Suprapubic skin (tissue), 4 donors: ENCODE measurements around the gene OXCT1. TPM values are rescaled to one million over a fixed set of nuclear protein-coding genes. Genes with fewer than 3 reads are reported as not detected.
"Not testable (repeated sequence)": the region's sequence is repeated elsewhere in the genome, so short reads cannot be mapped to it uniquely, and the experiment has no call there.

Experiments
- DNase-seq, 2 donors: peaks; one replicate each; pipeline ENCODE4 v3.0.0-alpha.2; 2019; ENCODE audit warnings: low spot score in 2 of 2
- H3K27ac ChIP-seq: fragments of 200-600 bp; sonication (generic); one replicate; pipeline ENCODE4 v1.5.1; 2019
- H3K27me3 ChIP-seq: fragments of 200-600 bp; sonication (generic); one replicate; pipeline ENCODE4 v1.5.1; 2019
- H3K36me3 ChIP-seq: fragments of 200-600 bp; sonication (generic); one replicate; pipeline ENCODE4 v1.5.1; 2019
- H3K4me1 ChIP-seq: fragments of 200-600 bp; sonication (generic); one replicate; pipeline ENCODE4 v1.5.1; 2019
- H3K4me3 ChIP-seq: fragments of 200-600 bp; sonication (generic); one replicate; pipeline ENCODE4 v1.5.1; 2019; ENCODE audit warnings: mild to moderate bottlenecking
- H3K9me3 ChIP-seq: fragments of 200-600 bp; sonication (generic); one replicate; pipeline ENCODE4 v1.5.1; 2019
- EP300 ChIP-seq: sonication (generic); formaldehyde crosslinking; IDR thresholded peaks from one replicate; pipeline ENCODE4 v1.6.1; 2017; ENCODE audit warnings: antibody characterized with exemption
- POLR2A ChIP-seq, 2 donors: fragments of 450-650 bp; IDR thresholded peaks; one replicate each; pipeline ENCODE4 v1.6.1; 2017; ENCODE audit warnings: antibody characterized with exemption in 2 of 2, mild to moderate bottlenecking in 2 of 2, moderate library complexity in 2 of 2
- POLR2AphosphoS5 ChIP-seq, 3 donors: sonication (generic); formaldehyde crosslinking; IDR thresholded peaks; one replicate each; pipeline ENCODE4 v1.6.1; 2017; ENCODE audit warnings: antibody characterized with exemption in 3 of 3
- WGBS: methylation state at CpG from one replicate; pipeline ENCODE4 v1.1.5; 2018; 5-methylcytosine and 5-hydroxymethylcytosine counted together
- total RNA-seq, 4 donors: library from RNA; depleted of rRNA; stranded (reverse); fragments of >200 nt; gene quantifications; one replicate each; pipeline ENCODE4 v1.1.0, GENCODE V29; 2016
- TF ChIP-seq, protein P1 (sequence below), 2 donors: fragments of 200-600 bp in 1 of 2; fragments of 450-650 bp in 1 of 2; sonication (generic) in 1 of 2; IDR thresholded peaks; one replicate each; pipeline ENCODE4 v1.5.1; 2016 to 2019; ENCODE audit warnings: antibody characterized with exemption in 2 of 2, mild to moderate bottlenecking in 1 of 2, moderate library complexity in 1 of 2

OXCT1 gene
- total RNA-seq, 4 donors from 2014 or later, result 17.4 to 71.9 (median 24.7) TPM

DNA sequence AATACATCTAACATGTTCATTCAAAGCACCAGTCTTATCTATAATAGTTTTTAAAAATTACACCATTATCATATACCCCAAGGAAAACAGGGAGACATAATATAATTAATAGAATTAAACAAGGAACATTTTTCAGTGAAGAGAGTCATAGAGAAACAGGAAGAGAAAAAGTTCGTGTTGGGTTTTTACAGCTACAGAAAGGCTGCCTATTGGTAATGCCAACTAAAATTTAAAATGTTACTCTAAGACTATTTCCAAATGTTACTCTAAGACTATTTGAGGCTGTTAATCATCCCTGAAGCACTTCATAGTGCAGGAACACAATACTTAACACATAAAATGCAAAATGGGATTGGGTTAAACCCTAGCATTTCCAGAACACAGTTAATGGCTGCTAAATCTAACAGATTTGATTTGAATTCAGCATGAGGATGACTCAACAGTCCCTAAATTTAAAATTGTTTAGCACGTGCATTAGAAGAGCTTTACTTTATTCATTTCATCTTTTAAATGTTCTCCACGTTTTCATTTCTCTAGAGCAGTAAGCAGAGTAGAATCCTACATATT, 54.5 kb downstream of the OXCT1 start:
- 40% methylated on average over 3 of the region's 3 CpGs for WGBS
- DNase-seq, result no peak
- TF ChIP-seq EP300 (no peak), POLR2AphosphoS5 (IDR thresholded peaks at IDR 0.05) (no peak), POLR2A (IDR thresholded peaks at IDR 0.05) (no peak)
- TF ChIP-seq, protein P1, sequence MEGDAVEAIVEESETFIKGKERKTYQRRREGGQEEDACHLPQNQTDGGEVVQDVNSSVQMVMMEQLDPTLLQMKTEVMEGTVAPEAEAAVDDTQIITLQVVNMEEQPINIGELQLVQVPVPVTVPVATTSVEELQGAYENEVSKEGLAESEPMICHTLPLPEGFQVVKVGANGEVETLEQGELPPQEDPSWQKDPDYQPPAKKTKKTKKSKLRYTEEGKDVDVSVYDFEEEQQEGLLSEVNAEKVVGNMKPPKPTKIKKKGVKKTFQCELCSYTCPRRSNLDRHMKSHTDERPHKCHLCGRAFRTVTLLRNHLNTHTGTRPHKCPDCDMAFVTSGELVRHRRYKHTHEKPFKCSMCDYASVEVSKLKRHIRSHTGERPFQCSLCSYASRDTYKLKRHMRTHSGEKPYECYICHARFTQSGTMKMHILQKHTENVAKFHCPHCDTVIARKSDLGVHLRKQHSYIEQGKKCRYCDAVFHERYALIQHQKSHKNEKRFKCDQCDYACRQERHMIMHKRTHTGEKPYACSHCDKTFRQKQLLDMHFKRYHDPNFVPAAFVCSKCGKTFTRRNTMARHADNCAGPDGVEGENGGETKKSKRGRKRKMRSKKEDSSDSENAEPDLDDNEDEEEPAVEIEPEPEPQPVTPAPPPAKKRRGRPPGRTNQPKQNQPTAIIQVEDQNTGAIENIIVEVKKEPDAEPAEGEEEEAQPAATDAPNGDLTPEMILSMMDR (IDR thresholded peaks at IDR 0.05), result no peak
- no peaks in the 10 kb centered on the region for H3K4me1 ChIP-seq
- no peak overlapping the region for H3K27ac ChIP-seq
- no peak overlapping the region for H3K4me3 ChIP-seq
- H3K36me3 ChIP-seq, result no peaks in the 10 kb centered on the region
- no peaks in the 10 kb centered on the region for H3K9me3 ChIP-seq
- H3K27me3 ChIP-seq, result no peaks in the 10 kb centered on the region

DNA sequence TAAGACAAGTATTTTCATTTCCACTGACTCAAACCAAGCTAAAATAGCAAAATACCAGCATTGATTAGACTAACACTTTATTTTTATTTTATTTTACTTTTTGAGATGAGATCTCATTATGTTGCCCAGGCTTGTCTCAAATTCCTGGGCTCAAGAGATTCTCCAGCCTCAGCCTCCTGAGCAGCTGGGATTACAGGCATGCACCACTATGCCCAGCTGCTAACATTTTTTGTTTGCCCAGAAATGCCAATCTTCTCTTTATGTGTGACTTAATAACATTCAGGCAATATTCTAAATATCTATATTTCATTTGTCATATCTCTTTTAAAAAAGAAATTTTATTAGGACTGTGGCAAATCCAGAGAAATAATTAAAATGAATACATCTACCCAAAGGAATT, 55.0 kb downstream of the OXCT1 start:
- no peak for DNase-seq
- Histone ChIP-seq H3K27me3 (no peaks in the 10 kb centered on the region), H3K4me3 (no peak overlapping the region), H3K36me3 (no peaks in the 10 kb centered on the region), H3K27ac (no peak overlapping the region), H3K4me1 (no peaks in the 10 kb centered on the region), H3K9me3 (no peaks in the 10 kb centered on the region)
- TF ChIP-seq POLR2A (IDR thresholded peaks at IDR 0.05) (no peak), POLR2AphosphoS5 (IDR thresholded peaks at IDR 0.05) (no peak)
- TF ChIP-seq, protein P1 (IDR thresholded peaks at IDR 0.05), result no peak

DNA sequence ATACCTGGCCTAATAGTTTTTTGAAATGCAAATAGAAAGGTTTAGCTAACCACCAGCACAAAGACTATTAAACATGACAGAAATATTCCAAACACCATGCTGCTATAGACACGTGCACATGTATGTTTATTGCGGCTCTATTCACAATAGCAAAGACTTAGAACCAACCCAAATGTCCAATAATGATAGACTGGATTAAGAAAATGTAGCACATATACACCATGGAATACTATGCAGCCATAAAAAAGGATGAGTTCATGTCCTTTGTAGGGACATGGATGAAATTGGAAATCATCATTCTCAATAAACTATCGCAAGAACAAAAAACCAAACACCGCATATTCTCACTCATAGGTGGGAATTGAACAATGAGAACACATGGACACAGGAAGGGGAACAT, 55.9 kb downstream of the OXCT1 start:
- H3K27me3 ChIP-seq, H3K9me3 ChIP-seq, H3K4me3 ChIP-seq, H3K4me1 ChIP-seq, DNase-seq, H3K27ac ChIP-seq, H3K36me3 ChIP-seq: not testable (repeated sequence)
- 93% methylated on average over 4 of the region's 4 CpGs for WGBS

DNA sequence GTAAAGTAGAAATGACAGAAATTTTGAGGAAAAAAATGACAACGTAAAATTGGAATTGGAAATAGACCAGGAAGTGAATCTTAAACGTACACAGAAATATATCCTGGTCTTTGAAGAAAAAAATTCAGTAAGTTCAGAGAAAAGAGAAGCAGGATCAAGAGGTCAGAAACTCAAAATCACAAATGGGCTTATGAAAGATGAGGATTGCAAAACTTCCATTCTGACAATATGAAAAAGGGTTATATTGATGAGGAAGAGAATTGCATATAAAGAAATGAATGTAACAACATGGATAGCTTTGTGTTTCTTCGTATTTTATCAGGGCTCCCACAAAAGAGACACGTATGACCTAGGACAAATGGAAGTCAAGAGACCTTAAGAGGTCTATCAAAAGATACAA, 58.1 kb downstream of the OXCT1 start:
- Histone ChIP-seq H3K27ac (no peak overlapping the region), H3K36me3 (peaks cover under 1% of the 10 kb centered on the region), H3K9me3 (no peaks in the 10 kb centered on the region), H3K27me3 (no peaks in the 10 kb centered on the region), H3K4me3 (no peak overlapping the region), H3K4me1 (no peaks in the 10 kb centered on the region)
- 89% methylated on average over 4 of the region's 4 CpGs for WGBS
- DNase-seq, result no peak
- TF ChIP-seq, protein P1 (IDR thresholded peaks at IDR 0.05), result no peak
- TF ChIP-seq POLR2A (IDR thresholded peaks at IDR 0.05) (no peak), POLR2AphosphoS5 (IDR thresholded peaks at IDR 0.05) (no peak), EP300 (no peak)

DNA sequence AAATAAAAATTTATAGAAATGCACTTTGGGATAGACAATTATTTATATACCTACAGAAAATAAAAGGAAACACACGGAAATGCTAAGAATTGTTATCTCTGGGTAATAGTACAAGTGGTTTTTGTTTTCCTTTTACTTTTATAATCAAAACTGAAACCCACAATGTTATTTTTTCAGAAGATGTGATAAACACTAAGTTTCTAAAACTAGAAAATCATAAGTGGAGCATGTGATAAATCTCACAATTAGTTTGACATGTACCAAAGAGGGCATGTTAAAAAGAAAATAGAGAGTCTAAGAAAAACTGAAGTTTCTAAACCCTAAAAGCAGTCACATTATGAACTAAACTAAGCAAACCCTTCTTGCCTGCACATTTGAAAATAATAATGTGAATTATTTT, 61.1 kb downstream of the OXCT1 start:
- no peaks in the 10 kb centered on the region for H3K4me1 ChIP-seq
- TF ChIP-seq, protein P1 (IDR thresholded peaks at IDR 0.05), result no peak
- TF ChIP-seq POLR2AphosphoS5 (IDR thresholded peaks at IDR 0.05) (no peak), EP300 (no peak), POLR2A (IDR thresholded peaks at IDR 0.05) (no peak)
- no peak overlapping the region for H3K27ac ChIP-seq
- WGBS, result 91% methylated on average over 1 of the region's 1 CpG
- H3K27me3 ChIP-seq, result no peaks in the 10 kb centered on the region
- H3K4me3 ChIP-seq, result no peak overlapping the region
- H3K9me3 ChIP-seq, result no peaks in the 10 kb centered on the region
- DNase-seq, result no peak
- H3K36me3 ChIP-seq, result peaks cover 8% of the 10 kb centered on the region

DNA sequence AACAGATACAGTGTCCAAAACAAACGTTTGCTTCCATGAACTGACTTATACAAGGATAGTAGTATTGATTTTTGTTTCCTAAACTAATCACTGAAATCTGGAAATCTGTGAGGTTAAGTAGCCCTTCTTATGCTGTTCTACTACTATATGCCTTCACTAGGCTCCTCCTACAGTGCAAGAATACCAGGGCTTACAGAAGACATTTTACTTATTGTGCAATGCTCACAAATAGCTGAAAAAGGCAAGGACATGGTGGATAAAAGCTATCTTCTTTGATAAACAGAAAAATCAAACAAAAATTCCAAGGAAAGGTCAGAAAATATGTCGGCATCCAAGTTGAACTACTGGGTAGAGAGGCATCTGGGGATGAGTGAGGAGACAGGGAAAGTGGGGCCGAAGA, 61.9 kb downstream of the OXCT1 start:
- H3K27ac ChIP-seq, result no peak overlapping the region
- H3K4me3 ChIP-seq, result no peak overlapping the region
- no peaks in the 10 kb centered on the region for H3K4me1 ChIP-seq
- 91% methylated on average over 3 of the region's 3 CpGs for WGBS
- H3K27me3 ChIP-seq, result no peaks in the 10 kb centered on the region
- no peaks in the 10 kb centered on the region for H3K9me3 ChIP-seq
- TF ChIP-seq, protein P1 (IDR thresholded peaks at IDR 0.05), result no peak
- TF ChIP-seq POLR2A (IDR thresholded peaks at IDR 0.05), result no peak
- no peak for TF ChIP-seq POLR2AphosphoS5 (IDR thresholded peaks at IDR 0.05)
- TF ChIP-seq EP300, result no peak
- H3K36me3 ChIP-seq, result peaks cover 8% of the 10 kb centered on the region
- DNase-seq, result no peak
